Measurements from ENCODE around the gene SMTN.

Gene SMTN

DNA sequence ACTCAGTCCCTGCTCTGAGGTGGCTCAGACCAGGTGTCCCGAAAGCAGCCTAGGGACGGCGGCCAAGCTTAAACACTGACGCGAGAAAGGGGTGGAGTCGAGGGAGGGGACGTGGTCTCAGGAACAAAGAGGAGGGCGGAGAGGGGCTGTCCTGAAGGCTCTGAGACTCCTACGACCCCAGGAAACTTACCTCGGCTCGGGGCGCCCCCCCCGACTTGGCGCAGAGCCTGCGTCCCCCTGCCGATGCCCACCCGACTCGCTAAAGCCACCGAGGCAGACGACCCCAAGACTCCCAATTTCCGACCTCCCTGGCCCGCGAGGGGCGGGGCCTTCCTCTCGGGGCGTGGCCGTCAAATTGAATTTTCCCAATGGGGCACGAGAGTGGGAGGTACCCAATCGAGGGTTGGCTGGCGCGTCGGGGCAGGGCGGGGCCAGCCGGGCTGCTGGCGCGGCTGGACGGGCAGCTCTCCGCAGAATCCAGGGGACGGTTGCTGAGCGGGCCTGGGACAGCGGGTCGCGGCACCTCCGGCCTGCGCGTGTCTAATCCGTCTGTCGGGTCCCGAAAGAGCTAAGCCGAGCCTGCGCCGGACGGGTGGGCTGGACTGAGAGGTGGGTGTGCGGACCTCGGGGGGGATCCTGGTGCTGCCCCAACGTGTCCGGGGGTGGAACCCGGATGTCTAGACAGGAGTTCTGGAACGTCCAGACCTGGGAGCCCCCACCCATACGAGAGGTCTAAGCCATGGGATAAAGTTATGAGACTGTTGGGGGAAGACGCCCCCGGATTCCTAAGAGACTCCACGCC, at the start of gene SMTN:
SMTN (plus strand) TSS at position 471 of the 802 bp plus-strand sequence. CDS start 1,941 bp downstream, outside the sequence.
- CTCF ChIA-PET, result interaction anchor here (0.9 to 17.2 kb wide), 12 partner anchors 15 to 232 kb away, joined by 3 to 157 read pairs (median 11); partner anchors contain the start of gene SELENOM
- TF ChIP-seq, protein P1, sequence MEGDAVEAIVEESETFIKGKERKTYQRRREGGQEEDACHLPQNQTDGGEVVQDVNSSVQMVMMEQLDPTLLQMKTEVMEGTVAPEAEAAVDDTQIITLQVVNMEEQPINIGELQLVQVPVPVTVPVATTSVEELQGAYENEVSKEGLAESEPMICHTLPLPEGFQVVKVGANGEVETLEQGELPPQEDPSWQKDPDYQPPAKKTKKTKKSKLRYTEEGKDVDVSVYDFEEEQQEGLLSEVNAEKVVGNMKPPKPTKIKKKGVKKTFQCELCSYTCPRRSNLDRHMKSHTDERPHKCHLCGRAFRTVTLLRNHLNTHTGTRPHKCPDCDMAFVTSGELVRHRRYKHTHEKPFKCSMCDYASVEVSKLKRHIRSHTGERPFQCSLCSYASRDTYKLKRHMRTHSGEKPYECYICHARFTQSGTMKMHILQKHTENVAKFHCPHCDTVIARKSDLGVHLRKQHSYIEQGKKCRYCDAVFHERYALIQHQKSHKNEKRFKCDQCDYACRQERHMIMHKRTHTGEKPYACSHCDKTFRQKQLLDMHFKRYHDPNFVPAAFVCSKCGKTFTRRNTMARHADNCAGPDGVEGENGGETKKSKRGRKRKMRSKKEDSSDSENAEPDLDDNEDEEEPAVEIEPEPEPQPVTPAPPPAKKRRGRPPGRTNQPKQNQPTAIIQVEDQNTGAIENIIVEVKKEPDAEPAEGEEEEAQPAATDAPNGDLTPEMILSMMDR (IDR thresholded peaks at IDR 0.05; ENCODE audit: insufficient read depth, low read length, missing control alignments), result no peak
- DNase-seq (ENCODE audit: low read depth, low spot score), result no peak
- POLR2A ChIA-PET, result interaction anchor here (0.5 to 3.3 kb wide), 12 partner anchors 9 to 115 kb away, joined by 3 to 25 read pairs (median 4); partner anchors contain the start of genes MORC2 and TUG1
- peak within 1 kb of the TSS; percentile 88 for H3K4me3 ChIP-seq (ENCODE audit: low read depth, low read length)

DNA sequence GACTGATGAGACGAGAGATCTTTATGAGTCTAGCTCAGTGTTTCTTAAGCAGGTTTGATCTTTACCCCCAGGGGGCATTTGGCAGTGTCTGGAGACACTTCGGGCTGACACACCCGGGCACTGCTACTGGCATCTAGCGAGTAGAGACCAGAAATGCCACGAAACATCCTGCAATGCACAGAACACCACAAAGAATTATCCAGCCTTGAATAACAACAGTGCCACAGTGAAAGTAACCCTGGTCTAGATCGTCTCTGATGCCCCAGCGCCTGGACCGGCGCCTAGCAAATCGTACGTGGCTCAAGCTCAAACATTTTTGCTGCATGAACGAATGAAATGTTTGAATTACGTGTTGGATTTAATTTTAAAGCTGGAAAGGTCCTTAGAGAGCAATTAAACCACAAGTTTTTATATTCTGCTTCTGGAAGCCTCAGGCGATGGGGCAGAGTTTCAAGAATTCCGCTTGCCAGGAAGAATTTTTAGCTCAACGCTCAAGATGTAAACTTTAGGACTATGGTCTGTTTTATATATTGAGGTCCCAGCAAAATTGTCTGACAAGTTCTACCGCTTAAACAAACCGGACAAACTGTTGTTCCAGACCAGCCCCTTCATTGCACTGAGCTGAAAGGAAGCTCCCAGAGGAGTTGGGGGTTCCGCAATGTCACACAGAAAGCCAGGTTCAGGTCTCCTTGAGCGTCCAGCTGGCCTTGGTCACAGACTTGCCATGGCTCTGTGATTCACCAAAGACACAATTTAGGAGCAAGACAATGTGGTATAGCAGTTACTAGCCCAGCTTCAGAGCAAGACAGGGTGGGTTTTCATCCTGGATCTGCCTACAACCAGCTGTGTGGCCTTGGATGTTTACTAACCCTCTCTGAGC, 44.2 kb upstream of the SMTN start:
- H3K4me3 ChIP-seq (ENCODE audit: low read depth, low read length), result peak overlapping the region; percentile 21
- TF ChIP-seq, protein P1 (IDR thresholded peaks at IDR 0.05; ENCODE audit: insufficient read depth, low read length, missing control alignments), result peak; percentile 23
- POLR2A ChIA-PET, result interaction anchor here (0.5 to 1.5 kb wide), 6 partner anchors 41 to 400 kb away, joined by 3 to 6 read pairs (median 3); partner anchors contain the start of genes MORC2 and SMTN
- peak; percentile 52 for DNase-seq (ENCODE audit: low read depth, low spot score)
- CTCF ChIA-PET, result interaction anchor here (0.7 to 1.8 kb wide), 7 partner anchors 18 to 117 kb away, joined by 3 to 6 read pairs (median 4); partner anchors contain the start of genes SELENOM and SMTN

DNA sequence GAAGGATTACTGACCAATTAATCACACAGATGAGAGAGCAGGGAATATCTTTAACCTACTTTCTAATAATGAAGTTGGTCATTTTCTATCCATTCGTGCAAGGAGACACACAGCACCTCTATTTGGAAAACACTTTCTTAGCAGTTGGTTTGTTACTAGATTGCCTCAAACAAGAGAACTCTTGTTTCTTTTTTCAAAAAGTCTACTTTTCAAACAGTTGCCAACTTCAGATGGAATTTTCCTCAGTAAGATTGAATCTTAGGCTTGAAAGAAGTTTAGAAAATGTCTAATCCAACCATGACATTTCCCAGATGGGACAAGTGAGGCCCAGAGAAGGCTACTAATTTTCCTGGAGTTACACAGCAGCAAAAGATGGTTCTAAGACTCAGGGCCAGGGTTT, 42.4 kb upstream of the SMTN start:
- no peak overlapping the region for H3K4me3 ChIP-seq (ENCODE audit: low read depth, low read length)
- DNase-seq (ENCODE audit: low read depth, low spot score), result no peak
- TF ChIP-seq, protein P1 (IDR thresholded peaks at IDR 0.05; ENCODE audit: insufficient read depth, low read length, missing control alignments), result no peak
- ChIA-PET CTCF (no interaction called here), POLR2A (no interaction called here)

DNA sequence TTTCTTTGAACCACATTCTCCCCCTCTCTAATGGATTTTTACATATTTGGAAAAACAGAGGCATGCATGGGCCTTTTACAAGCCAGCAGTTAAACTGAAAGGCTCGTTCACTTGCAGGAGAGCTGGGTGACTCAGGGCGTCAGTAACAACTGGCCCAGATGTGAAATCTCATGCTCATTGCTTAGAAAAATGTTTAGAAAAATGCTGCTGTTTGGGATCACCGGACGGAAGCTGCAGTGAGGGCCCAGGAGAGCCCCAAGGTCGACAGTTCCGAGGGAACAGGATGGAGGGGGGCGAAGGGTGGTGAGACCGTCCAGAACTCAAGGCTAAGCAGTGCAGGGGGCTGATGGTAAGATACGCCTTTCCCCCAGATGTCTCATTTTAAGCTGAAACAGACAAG, 41.7 kb upstream of the SMTN start:
- DNase-seq (ENCODE audit: low read depth, low spot score), result peak; percentile 23
- ChIA-PET POLR2A (no interaction called here), CTCF (interaction anchor here (0.6 kb wide), 1 partner anchor 68 kb away, joined by 3 read pairs; the partner anchor contains the start of gene SELENOM)
- no peak overlapping the region for H3K4me3 ChIP-seq (ENCODE audit: low read depth, low read length)
- TF ChIP-seq, protein P1 (IDR thresholded peaks at IDR 0.05; ENCODE audit: insufficient read depth, low read length, missing control alignments), result no peak

DNA sequence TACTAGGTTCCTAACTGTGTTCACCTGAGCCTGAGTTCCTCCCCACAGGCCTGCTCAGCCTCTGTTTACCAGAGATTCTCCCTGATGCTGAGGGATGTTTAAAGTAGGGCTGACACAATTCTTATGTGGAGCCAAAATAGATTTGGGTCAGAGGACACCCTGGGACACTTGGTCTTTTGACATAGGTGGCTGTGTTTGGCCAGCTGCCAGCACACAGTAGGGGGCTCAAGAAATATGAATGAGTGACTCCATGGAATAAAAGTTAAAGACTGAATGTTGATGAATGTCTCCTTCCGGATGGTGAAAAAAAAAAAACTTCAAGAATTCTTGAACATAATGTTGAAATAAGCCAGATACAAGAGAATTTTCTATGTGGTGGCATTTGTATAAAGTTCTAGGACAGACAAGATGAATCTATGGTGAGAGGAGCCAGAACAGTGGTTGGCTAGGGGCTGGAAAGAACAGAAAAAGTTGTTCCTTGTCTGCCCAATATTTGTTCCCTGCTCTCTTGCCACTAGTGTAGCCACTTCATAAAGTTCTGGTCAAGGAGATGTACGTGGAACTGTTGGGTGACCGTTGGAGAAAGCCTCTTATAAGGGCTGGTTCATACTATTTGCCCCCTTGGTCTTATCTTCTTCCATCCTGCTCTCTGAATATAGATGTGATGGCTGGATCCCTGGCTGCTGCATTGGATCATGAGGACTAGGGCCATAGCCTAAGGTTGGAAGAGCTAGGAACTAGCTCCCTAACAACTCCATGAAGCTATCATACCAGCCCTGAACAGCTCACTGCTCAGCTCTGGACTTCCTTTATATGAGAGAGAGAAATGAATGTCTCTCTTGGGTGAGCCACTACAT, 40.3 kb upstream of the SMTN start:
- POLR2A ChIA-PET, result no interaction called here
- CTCF ChIA-PET, result no interaction called here
- no peak overlapping the region for H3K4me3 ChIP-seq (ENCODE audit: low read depth, low read length)
- TF ChIP-seq, protein P1 (IDR thresholded peaks at IDR 0.05; ENCODE audit: insufficient read depth, low read length, missing control alignments), result no peak
- DNase-seq (ENCODE audit: low read depth, low spot score), result no peak
